Sigmoid colon (tissue), 4 donors: ENCODE data around the gene GDA.

Source experiments
- CTCF ChIP-seq, 4 experiments: fragments of 450-650 bp in 3 of 4; fragments of 200-600 bp in 1 of 4; IDR thresholded peaks; one replicate each; pipeline ENCODE4 v1.5.1; 2016 to 2019; ENCODE audit warnings: antibody characterized with exemption in 4 of 4, mild to moderate bottlenecking in 3 of 4, moderate library complexity in 2 of 4
- EP300 ChIP-seq, 4 donors: sonication (generic); formaldehyde crosslinking; IDR thresholded peaks; one replicate each; pipeline ENCODE4 v1.6.1; 2017; ENCODE audit warnings: antibody characterized with exemption in 4 of 4
- POLR2A ChIP-seq, 2 donors: fragments of 450-650 bp; IDR thresholded peaks; one replicate each; pipeline ENCODE4 v1.6.1; 2016; ENCODE audit warnings: antibody characterized with exemption in 2 of 2, mild to moderate bottlenecking in 2 of 2, moderate library complexity in 2 of 2
- POLR2AphosphoS5 ChIP-seq, 4 donors: sonication (generic); formaldehyde crosslinking; IDR thresholded peaks; one replicate each; pipeline ENCODE4 v1.6.1; 2017; ENCODE audit warnings: antibody characterized with exemption in 4 of 4

GRCh38 chr9:72280913-72281500 lies 131.8 kb downstream of the GDA start:
- TF ChIP-seq EP300 (IDR thresholded peaks at IDR 0.05) (no peak), CTCF (IDR thresholded peaks at IDR 0.05) (peak; percentile 83 to 94 (median 87)), POLR2AphosphoS5 (IDR thresholded peaks at IDR 0.05) (no peak), POLR2A (IDR thresholded peaks at IDR 0.05) (no peak)
